Fibroblast of lung (primary cell): ENCODE measurements around the gene YWHAG. TPM values are rescaled to one million over a fixed set of nuclear protein-coding genes. Genes with fewer than 3 reads are reported as not detected.

Source experiments
- DNase-seq, 2 donors: peaks; one replicate each; pipeline versions ENCODE4 v3.0.0 to v3.0.0-alpha.2; 2010; ENCODE audit warnings: low read depth in 2 of 2
- H2AFZ ChIP-seq: 2 replicates; pipeline ENCODE4 v1.5.1; 2012; ENCODE audit warnings: low read length, control low read depth, inconsistent platforms
- H3K27ac ChIP-seq: 2 replicates; pipeline ENCODE4 v1.5.1; 2011; ENCODE audit warnings: low read length, control low read depth; ENCODE audit not compliant: insufficient read depth
- H3K27me3 ChIP-seq: 2 replicates; pipeline ENCODE4 v1.5.1; 2011; ENCODE audit warnings: mild to moderate bottlenecking, low read length; ENCODE audit not compliant: control insufficient read depth, insufficient read depth
- H3K36me3 ChIP-seq: 2 replicates; pipeline ENCODE4 v1.5.1; 2011; ENCODE audit warnings: low read length; ENCODE audit not compliant: control insufficient read depth, insufficient read depth
- H3K4me1 ChIP-seq: 2 replicates; pipeline ENCODE4 v1.5.1; 2011; ENCODE audit warnings: low read length; ENCODE audit not compliant: control insufficient read depth, insufficient read depth; ENCODE audit errors: extremely low read depth
- H3K4me2 ChIP-seq: 2 replicates; pipeline ENCODE4 v1.5.1; 2011; ENCODE audit warnings: low read length, control low read depth; ENCODE audit not compliant: insufficient read depth; ENCODE audit errors: extremely low read depth
- H3K4me3 ChIP-seq, 4 experiments: fragments of 200-600 bp in 1 of 4; sonication (generic) in 1 of 4; replicated peaks in 1 of 4; 2 replicates each; pipeline ENCODE4 v1.5.1; 2011 to 2016; ENCODE audit warnings: low read length in 4 of 4, low read depth in 3 of 4, mild to moderate bottlenecking in 3 of 4, control low read depth in 2 of 4, inconsistent platforms in 1 of 4, mixed read lengths in 1 of 4; ENCODE audit not compliant: insufficient read depth in 1 of 4; ENCODE audit errors: control extremely low read depth in 1 of 4
- H3K79me2 ChIP-seq: 2 replicates; pipeline ENCODE4 v1.5.1; 2012; ENCODE audit warnings: mild to moderate bottlenecking, low read length, inconsistent platforms; ENCODE audit not compliant: control insufficient read depth, insufficient read depth
- H3K9ac ChIP-seq: 2 replicates; pipeline ENCODE4 v1.5.1; 2011; ENCODE audit warnings: mild to moderate bottlenecking, low read length, control low read depth; ENCODE audit not compliant: insufficient read depth
- H3K9me3 ChIP-seq: 2 replicates; pipeline ENCODE4 v1.5.1; 2012; ENCODE audit warnings: low read depth, low read length; ENCODE audit not compliant: control insufficient read depth, insufficient read depth
- H4K20me1 ChIP-seq: 2 replicates; pipeline ENCODE4 v1.5.1; 2011; ENCODE audit warnings: low read length; ENCODE audit not compliant: control insufficient read depth, insufficient read depth; ENCODE audit errors: extremely low read depth
- EZH2 ChIP-seq: IDR thresholded peaks from 2 replicates; pipeline ENCODE4 v1.5.1; 2012; ENCODE audit warnings: low read length, control low read depth, mild to moderate bottlenecking; ENCODE audit errors: missing control alignments
- polyA plus RNA-seq, 2 donors: library from polyadenylated mRNA; depleted of rRNA in 1 of 2; stranded (reverse) in 1 of 2; unstranded in 1 of 2; fragments of >200 nt; gene quantifications; 2 replicates each; pipeline ENCODE4 v1.2.1, GENCODE V29; 2011 to 2012; ENCODE audit warnings: missing spikeins in 1 of 2
- total RNA-seq: library from RNA; depleted of rRNA; stranded (reverse); fragments of >200 nt; gene quantifications from 2 replicates; pipeline ENCODE4 v1.2.1, GENCODE V29; 2014
- TF ChIP-seq, protein P1 (sequence below), 2 donors: IDR thresholded peaks in 1 of 2; conservative IDR thresholded peaks in 1 of 2; 1 replicate in 1 of 2; 2 replicates in 1 of 2; pipeline ENCODE4 v1.5.1; 2011 to 2012; ENCODE audit warnings: low read length in 2 of 2, control low read depth in 1 of 2, inconsistent platforms in 1 of 2, low read depth in 1 of 2, mild to moderate bottlenecking in 1 of 2

Gene YWHAG
- total and polyA plus RNA-seq, 2 donors (not counting 1 experiment from before 2014, with no cell fraction given): 68.4 to 80.4 TPM

DNA sequence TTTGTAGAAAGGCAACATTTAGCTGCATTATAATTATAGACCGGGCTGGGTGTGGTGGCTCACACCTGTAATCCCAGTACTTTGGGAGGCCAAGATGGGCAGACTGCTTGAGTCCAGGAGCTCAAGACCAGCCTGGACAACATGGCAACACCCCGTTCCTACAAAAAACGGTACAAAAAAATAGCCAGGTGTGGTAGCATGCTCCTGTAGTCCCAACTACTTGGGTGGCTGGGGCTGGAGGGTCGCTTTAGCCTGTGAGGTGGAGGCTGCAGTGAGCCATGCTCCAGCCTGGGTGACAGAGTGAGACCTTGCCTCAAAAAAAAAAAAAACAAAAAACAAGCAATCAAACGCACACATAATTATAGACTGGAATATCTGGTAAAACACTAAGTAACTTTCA, 5.0 kb downstream of the YWHAG start:
- Histone ChIP-seq H3K36me3 (peaks cover 4% of the 10 kb centered on the region), H3K9ac (no peak overlapping the region), H3K4me1 (no peaks in the 10 kb centered on the region), H3K27ac (no peak overlapping the region), H2AFZ (no peak overlapping the region), H3K79me2 (peaks cover 99% of the 10 kb centered on the region), H3K4me3 (no peak overlapping the region), H3K9me3 (no peaks in the 10 kb centered on the region), H3K27me3 (no peaks in the 10 kb centered on the region), H3K4me2 (no peak overlapping the region), H4K20me1 (peaks cover 10% of the 10 kb centered on the region)
- TF ChIP-seq, protein P1, sequence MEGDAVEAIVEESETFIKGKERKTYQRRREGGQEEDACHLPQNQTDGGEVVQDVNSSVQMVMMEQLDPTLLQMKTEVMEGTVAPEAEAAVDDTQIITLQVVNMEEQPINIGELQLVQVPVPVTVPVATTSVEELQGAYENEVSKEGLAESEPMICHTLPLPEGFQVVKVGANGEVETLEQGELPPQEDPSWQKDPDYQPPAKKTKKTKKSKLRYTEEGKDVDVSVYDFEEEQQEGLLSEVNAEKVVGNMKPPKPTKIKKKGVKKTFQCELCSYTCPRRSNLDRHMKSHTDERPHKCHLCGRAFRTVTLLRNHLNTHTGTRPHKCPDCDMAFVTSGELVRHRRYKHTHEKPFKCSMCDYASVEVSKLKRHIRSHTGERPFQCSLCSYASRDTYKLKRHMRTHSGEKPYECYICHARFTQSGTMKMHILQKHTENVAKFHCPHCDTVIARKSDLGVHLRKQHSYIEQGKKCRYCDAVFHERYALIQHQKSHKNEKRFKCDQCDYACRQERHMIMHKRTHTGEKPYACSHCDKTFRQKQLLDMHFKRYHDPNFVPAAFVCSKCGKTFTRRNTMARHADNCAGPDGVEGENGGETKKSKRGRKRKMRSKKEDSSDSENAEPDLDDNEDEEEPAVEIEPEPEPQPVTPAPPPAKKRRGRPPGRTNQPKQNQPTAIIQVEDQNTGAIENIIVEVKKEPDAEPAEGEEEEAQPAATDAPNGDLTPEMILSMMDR (conservative IDR thresholded peaks at IDR 0.05 in 1 of 2, IDR thresholded peaks at IDR 0.05 in 1 of 2; ENCODE audit: low read depth in 1 of 2, low read length in 2 of 2): no peak
- TF ChIP-seq EZH2: no peak
- DNase-seq: no peak

DNA sequence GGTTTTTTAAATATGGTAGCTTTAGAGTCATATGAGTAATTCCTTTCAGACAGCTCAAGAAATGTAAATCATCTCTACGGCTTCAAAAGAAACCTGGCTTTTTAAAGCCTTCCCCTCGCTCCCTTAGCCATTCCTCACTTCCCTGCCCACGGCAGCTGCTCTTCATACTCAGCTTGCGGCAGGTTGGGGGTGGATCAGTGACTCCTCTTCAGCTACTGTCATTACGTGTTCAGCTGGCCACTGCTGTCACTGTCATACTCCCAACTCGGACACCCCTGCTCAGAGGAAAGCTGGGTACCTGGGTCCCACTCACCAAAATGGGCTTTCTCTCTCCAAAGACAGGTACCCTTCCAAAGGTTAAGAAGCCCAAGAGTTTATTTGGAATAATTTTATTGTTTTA, 6.6 kb downstream of the YWHAG start:
- H3K4me2 ChIP-seq: no peak overlapping the region
- TF ChIP-seq EZH2: no peak
- TF ChIP-seq, protein P1 (conservative IDR thresholded peaks at IDR 0.05 in 1 of 2, IDR thresholded peaks at IDR 0.05 in 1 of 2; ENCODE audit: low read depth in 1 of 2, low read length in 2 of 2): no peak
- H3K36me3 ChIP-seq: peaks cover 6% of the 10 kb centered on the region
- H3K27ac ChIP-seq: no peak overlapping the region
- H4K20me1 ChIP-seq: peaks cover 10% of the 10 kb centered on the region
- no peaks in the 10 kb centered on the region for H3K9me3 ChIP-seq
- no peaks in the 10 kb centered on the region for H3K27me3 ChIP-seq
- H3K4me1 ChIP-seq: no peaks in the 10 kb centered on the region
- H2AFZ ChIP-seq: no peak overlapping the region
- H3K4me3 ChIP-seq: no peak overlapping the region
- no peak overlapping the region for H3K9ac ChIP-seq
- DNase-seq: no peak
- H3K79me2 ChIP-seq: peaks cover 99% of the 10 kb centered on the region

DNA sequence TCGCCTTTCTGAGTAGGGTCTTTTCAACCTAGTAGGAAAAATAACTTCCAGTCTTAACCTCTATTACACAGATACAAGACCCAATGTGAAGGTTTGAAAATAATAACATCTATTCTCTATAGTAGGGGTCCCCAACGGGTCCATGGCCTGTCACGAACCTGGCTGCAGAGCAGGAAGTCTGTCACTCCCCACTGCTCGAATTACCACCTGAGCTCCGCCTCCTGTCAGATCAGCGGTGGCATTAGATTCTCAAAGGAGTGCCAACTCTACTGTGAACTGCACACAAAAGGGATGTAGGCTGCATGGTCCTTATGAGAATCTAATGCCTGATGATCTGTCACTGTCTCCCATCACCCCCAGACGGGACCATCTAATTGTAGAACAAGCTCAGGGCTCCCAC, 7.4 kb downstream of the YWHAG start:
- Histone ChIP-seq H3K4me1 (peaks cover 2% of the 10 kb centered on the region), H3K36me3 (peaks cover 13% of the 10 kb centered on the region), H3K4me2 (no peak overlapping the region), H3K79me2 (peaks cover 99% of the 10 kb centered on the region), H3K27me3 (no peaks in the 10 kb centered on the region), H3K9me3 (no peaks in the 10 kb centered on the region), H3K27ac (no peak overlapping the region), H2AFZ (no peak overlapping the region), H3K9ac (no peak overlapping the region), H4K20me1 (peaks cover 10% of the 10 kb centered on the region), H3K4me3 (no peak overlapping the region)
- no peak for DNase-seq
- no peak for TF ChIP-seq EZH2
- TF ChIP-seq, protein P1 (conservative IDR thresholded peaks at IDR 0.05 in 1 of 2, IDR thresholded peaks at IDR 0.05 in 1 of 2; ENCODE audit: low read depth in 1 of 2, low read length in 2 of 2): no peak
